Kidney epithelial cell (primary cell): ENCODE results near the gene ERC2. TPM values are rescaled to one million over a fixed set of nuclear protein-coding genes. Genes with fewer than 3 reads are reported as not detected.

Experiments
- DNase-seq: peaks from one replicate; pipeline ENCODE4 v3.0.0-alpha.2; 2010; ENCODE audit warnings: low read depth
- H3K27me3 ChIP-seq: 2 replicates; pipeline ENCODE4 v1.6.0; 2011; ENCODE audit warnings: low read length; ENCODE audit not compliant: control insufficient read depth, insufficient read depth
- H3K36me3 ChIP-seq: 2 replicates; pipeline ENCODE4 v1.5.1; 2011; ENCODE audit warnings: low read length; ENCODE audit not compliant: control insufficient read depth, insufficient read depth
- H3K4me3 ChIP-seq: 2 replicates; pipeline ENCODE4 v1.5.1; 2011; ENCODE audit warnings: low read depth, mild to moderate bottlenecking, control low read depth, low read length
- CTCF ChIP-seq: IDR thresholded peaks from 2 replicates; pipeline ENCODE4 v1.5.1; 2011; ENCODE audit warnings: mild to moderate bottlenecking, moderate library complexity, low read length, control low read depth, inconsistent platforms; ENCODE audit not compliant: insufficient read depth, poor library complexity, severe bottlenecking
- total RNA-seq: library from RNA; depleted of rRNA; stranded (reverse); fragments of >200 nt; gene quantifications from 2 replicates; pipeline ENCODE4 v1.2.3, GENCODE V29; 2015

The ERC2 gene
- total RNA-seq, 1 donor from 2014 or later, result 17.0 TPM

GRCh38 chr3:55742022-55742831 is 726.0 kb downstream of the ERC2 start:
- no peak overlapping the region for H3K4me3 ChIP-seq
- no peak for DNase-seq
- TF ChIP-seq CTCF, result no peak
- H3K36me3 ChIP-seq, result no peaks in the 10 kb centered on the region
- H3K27me3 ChIP-seq, result no peaks in the 10 kb centered on the region

- Histone ChIP-seq H3K4me3 (no peak overlapping the region), H3K36me3 (no peaks in the 10 kb centered on the region), H3K27me3 (no peaks in the 10 kb centered on the region)
- TF ChIP-seq CTCF, result no peak
- DNase-seq, result no peak
Observed at GRCh38 chr3:55737186-55737585, 731.1 kb downstream of the ERC2 start.

GRCh38 chr3:55735976-55736375 is 732.3 kb downstream of the ERC2 start:
- H3K4me3 ChIP-seq, result no peak overlapping the region
- H3K36me3 ChIP-seq, result no peaks in the 10 kb centered on the region
- no peak for DNase-seq
- no peak for TF ChIP-seq CTCF
- no peaks in the 10 kb centered on the region for H3K27me3 ChIP-seq

GRCh38 chr3:55731741-55732140 is 736.5 kb downstream of the ERC2 start:
- no peak overlapping the region for H3K4me3 ChIP-seq
- no peaks in the 10 kb centered on the region for H3K36me3 ChIP-seq
- no peak for DNase-seq
- TF ChIP-seq CTCF, result no peak
- H3K27me3 ChIP-seq, result no peaks in the 10 kb centered on the region

GRCh38 chr3:55729546-55729945 is 738.7 kb downstream of the ERC2 start:
- TF ChIP-seq CTCF, result no peak
- Histone ChIP-seq H3K27me3 (no peaks in the 10 kb centered on the region), H3K36me3 (no peaks in the 10 kb centered on the region), H3K4me3 (no peak overlapping the region)
- DNase-seq, result no peak

GRCh38 chr3:55728461-55729100 is 739.7 kb downstream of the ERC2 start:
- no peak for DNase-seq
- Histone ChIP-seq H3K4me3 (no peak overlapping the region), H3K36me3 (no peaks in the 10 kb centered on the region), H3K27me3 (no peaks in the 10 kb centered on the region)
- no peak for TF ChIP-seq CTCF
